ENCODE measurements around the gene TMEM203.

The TMEM203 gene

DNA sequence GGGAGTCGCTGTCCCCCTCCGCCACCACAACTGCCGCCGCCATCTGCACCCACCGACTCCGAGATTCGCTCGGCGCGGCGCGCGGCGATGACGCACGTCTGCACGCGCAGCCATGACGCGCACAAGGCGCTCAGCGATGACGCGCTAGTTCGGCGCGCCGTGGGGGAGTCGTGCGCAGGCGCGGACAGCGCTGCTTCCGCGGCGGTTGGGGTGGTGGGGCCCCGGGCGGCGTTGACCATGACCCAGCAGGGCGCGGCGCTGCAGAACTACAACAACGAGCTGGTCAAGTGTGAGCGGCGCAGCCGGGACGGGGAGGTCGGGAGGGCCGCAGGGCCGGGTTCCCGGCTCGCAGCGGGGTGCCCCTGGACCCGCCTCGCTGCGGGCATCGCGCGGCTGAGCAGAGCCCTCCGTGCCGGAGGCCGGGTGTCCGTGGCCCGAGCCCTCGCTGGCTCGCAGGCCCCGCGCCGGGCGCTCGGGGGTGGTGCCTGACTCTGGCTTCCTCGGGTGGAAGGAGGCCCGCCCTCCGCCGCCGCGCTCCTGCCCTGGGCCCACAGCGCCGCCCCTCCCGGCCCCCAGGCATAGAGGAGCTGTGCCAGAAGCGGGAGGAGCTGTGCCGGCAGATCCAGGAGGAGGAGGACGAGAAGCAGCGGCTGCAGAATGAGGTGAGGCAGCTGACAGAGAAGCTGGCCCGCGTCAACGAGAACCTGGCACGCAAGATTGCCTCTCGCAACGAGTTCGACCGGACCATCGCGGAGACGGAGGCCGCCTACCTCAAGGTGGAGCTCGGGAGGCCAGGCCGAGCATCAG lies 16.8 kb downstream of the TMEM203 start, which contains the start of the genes ANAPC2 and SSNA1:
TSS of gene ANAPC2 (minus strand) at position 71 of the 807 bp plus-strand sequence. CDS start at position 43, 28 bp downstream.
TSS of gene SSNA1 (plus strand) at position 187 of the 807 bp plus-strand sequence. CDS start at position 238, 51 bp downstream.
- peak; percentile 95 for DNase-seq (ENCODE audit: low read depth)
- peak; percentile 68 for TF ChIP-seq MYC (IDR thresholded peaks at IDR 0.05; ENCODE audit: low read depth, low read length)
- TF ChIP-seq POLR2A (IDR thresholded peaks at IDR 0.05; ENCODE audit: extremely low read depth, insufficient read length) = peak; percentile 73
- TF ChIP-seq, protein P1, sequence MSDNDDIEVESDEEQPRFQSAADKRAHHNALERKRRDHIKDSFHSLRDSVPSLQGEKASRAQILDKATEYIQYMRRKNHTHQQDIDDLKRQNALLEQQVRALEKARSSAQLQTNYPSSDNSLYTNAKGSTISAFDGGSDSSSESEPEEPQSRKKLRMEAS (IDR thresholded peaks at IDR 0.05; ENCODE audit: low read depth, low read length) = peak; percentile 67
- peak; percentile 35 for TF ChIP-seq CTCF (IDR thresholded peaks at IDR 0.05; ENCODE audit: low read depth, low read length)
- peak within 1 kb of the TSS; percentile 90 for H3K4me3 ChIP-seq (ENCODE audit: low read depth, low read length)

DNA sequence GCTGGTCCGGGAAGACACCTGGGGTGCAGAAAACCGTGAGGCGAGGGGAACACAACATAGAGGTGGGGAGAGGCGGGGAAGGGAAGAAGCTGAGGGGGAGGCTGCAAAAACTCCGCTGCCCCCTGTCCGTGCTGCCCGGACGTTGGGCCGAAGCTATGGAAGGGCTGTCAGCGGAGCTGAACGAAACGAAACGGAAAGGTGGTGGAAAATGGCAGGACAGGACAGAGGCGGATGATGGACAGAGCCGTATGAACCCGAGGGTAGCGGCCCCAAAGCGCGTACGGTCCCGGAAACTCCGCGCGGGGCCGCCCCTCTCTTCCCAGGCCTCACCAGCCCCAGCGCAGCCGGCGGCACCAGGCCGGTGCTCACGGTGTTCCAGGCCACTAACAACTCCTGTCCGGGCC lies 17.4 kb downstream of the TMEM203 start:
- TF ChIP-seq MYC (IDR thresholded peaks at IDR 0.05; ENCODE audit: low read depth, low read length) (no peak), POLR2A (IDR thresholded peaks at IDR 0.05; ENCODE audit: extremely low read depth, insufficient read length) (no peak), CTCF (IDR thresholded peaks at IDR 0.05; ENCODE audit: low read depth, low read length) (no peak)
- TF ChIP-seq, protein P1 (IDR thresholded peaks at IDR 0.05; ENCODE audit: low read depth, low read length) = no peak
- DNase-seq (ENCODE audit: low read depth) = no peak
- peak overlapping the region; percentile 90 for H3K4me3 ChIP-seq (ENCODE audit: low read depth, low read length)

DNA sequence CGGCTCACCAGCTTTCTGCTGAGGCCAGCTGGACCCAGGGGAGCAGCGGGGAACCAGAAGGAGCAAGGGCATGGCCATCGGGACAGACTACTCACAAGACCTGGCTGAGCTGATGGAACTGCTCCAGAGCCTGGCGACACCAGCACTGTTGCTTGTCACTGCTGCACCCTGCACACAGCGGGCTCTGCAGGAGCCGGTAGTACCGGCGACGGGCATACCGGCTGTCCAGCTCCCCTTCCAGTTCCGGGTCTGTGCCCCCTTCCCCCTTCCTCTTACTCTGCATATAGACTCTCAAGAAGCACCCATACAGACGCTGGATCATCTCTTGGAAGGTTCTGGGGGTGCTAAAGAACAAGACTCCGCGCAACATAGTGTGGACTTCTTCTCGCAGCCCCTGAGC lies 18.1 kb downstream of the TMEM203 start:
- no peak for TF ChIP-seq CTCF (IDR thresholded peaks at IDR 0.05; ENCODE audit: low read depth, low read length)
- no peak for TF ChIP-seq POLR2A (IDR thresholded peaks at IDR 0.05; ENCODE audit: extremely low read depth, insufficient read length)
- TF ChIP-seq, protein P1 (IDR thresholded peaks at IDR 0.05; ENCODE audit: low read depth, low read length) = no peak
- no peak for TF ChIP-seq MYC (IDR thresholded peaks at IDR 0.05; ENCODE audit: low read depth, low read length)
- peak overlapping the region; percentile 90 for H3K4me3 ChIP-seq (ENCODE audit: low read depth, low read length)
- DNase-seq (ENCODE audit: low read depth) = no peak

- no peak for DNase-seq (ENCODE audit: low read depth)
- TF ChIP-seq CTCF (IDR thresholded peaks at IDR 0.05; ENCODE audit: low read depth, low read length) = no peak
- TF ChIP-seq POLR2A (IDR thresholded peaks at IDR 0.05; ENCODE audit: extremely low read depth, insufficient read length) = no peak
- TF ChIP-seq MYC (IDR thresholded peaks at IDR 0.05; ENCODE audit: low read depth, low read length) = no peak
- TF ChIP-seq, protein P1 (IDR thresholded peaks at IDR 0.05; ENCODE audit: low read depth, low read length) = no peak
- no peak overlapping the region for H3K4me3 ChIP-seq (ENCODE audit: low read depth, low read length)
Observed at GRCh38 chr9:137186385-137186784, 19.1 kb downstream of the TMEM203 start.

- no peak for DNase-seq (ENCODE audit: low read depth)
- no peak for TF ChIP-seq MYC (IDR thresholded peaks at IDR 0.05; ENCODE audit: low read depth, low read length)
- TF ChIP-seq, protein P1 (IDR thresholded peaks at IDR 0.05; ENCODE audit: low read depth, low read length) = no peak
- no peak for TF ChIP-seq CTCF (IDR thresholded peaks at IDR 0.05; ENCODE audit: low read depth, low read length)
- TF ChIP-seq POLR2A (IDR thresholded peaks at IDR 0.05; ENCODE audit: extremely low read depth, insufficient read length) = no peak
- H3K4me3 ChIP-seq (ENCODE audit: low read depth, low read length) = no peak overlapping the region
Observed at GRCh38 chr9:137185921-137186320, 19.5 kb downstream of the TMEM203 start.
